CD4-positive, CD25-positive, alpha-beta regulatory T cell (primary cell): Measurements from ENCODE around the gene SYCP2L. TPM values are rescaled to one million over a fixed set of nuclear protein-coding genes. Genes with fewer than 3 reads are reported as not detected.
"Not testable (repeated sequence)": the region's sequence is repeated elsewhere in the genome, so short reads cannot be mapped to it uniquely, and the experiment has no call there.

Source experiments
- ATAC-seq, 2 donors: fragments of 150-1000 bp; cut with Tn5 transposase; one replicate each; pipeline ENCODE4 v1.10.0; 2021; ENCODE audit warnings: low read depth in 2 of 2, moderate number of reproducible peaks in 2 of 2, moderate library complexity in 1 of 2
- DNase-seq, 3 donors: peaks; one replicate each; pipeline versions ENCODE4 v3.0.0 to v3.0.0-alpha.2; 2012 to 2022; ENCODE audit warnings: mixed read lengths in 1 of 3
- H3K27ac ChIP-seq: one replicate; pipeline ENCODE4 v1.7.0; 2013; ENCODE audit warnings: mild to moderate bottlenecking, low read length; ENCODE audit not compliant: insufficient read depth, poor library complexity, severe bottlenecking
- H3K27me3 ChIP-seq: one replicate; pipeline ENCODE4 v1.7.0; 2013; ENCODE audit warnings: low read length; ENCODE audit not compliant: control insufficient read depth, insufficient read depth
- H3K36me3 ChIP-seq: one replicate; pipeline ENCODE4 v1.7.0; 2013; ENCODE audit warnings: mild to moderate bottlenecking, low read length, moderate library complexity; ENCODE audit not compliant: control insufficient read depth, insufficient read depth
- H3K4me1 ChIP-seq: 2 replicates; pipeline ENCODE4 v1.7.0; 2013; ENCODE audit warnings: mild to moderate bottlenecking, low read length; ENCODE audit not compliant: insufficient read depth, control insufficient read depth, poor library complexity, severe bottlenecking
- H3K4me3 ChIP-seq: one replicate; pipeline ENCODE4 v1.7.0; 2013; ENCODE audit warnings: low read depth, mild to moderate bottlenecking, low read length, moderate library complexity
- H3K9me3 ChIP-seq, 2 experiments: 1 replicate in 1 of 2; 2 replicates in 1 of 2; pipeline ENCODE4 v1.7.0; 2013; ENCODE audit warnings: low read length in 2 of 2, mild to moderate bottlenecking in 1 of 2, moderate library complexity in 1 of 2; ENCODE audit not compliant: control insufficient read depth in 2 of 2
- H3K27ac Mint-ChIP-seq, 3 donors: one replicate each; pipeline ENCODE4 v1.8.0; 2020 to 2022; ENCODE audit warnings: mild to moderate bottlenecking in 3 of 3, mixed read lengths in 3 of 3, moderate library complexity in 2 of 3
- H3K27me3 Mint-ChIP-seq: one replicate; pipeline ENCODE4 v1.8.0; 2022; ENCODE audit warnings: mild to moderate bottlenecking, mixed read lengths
- H3K36me3 Mint-ChIP-seq: one replicate; pipeline ENCODE4 v1.8.0; 2020; ENCODE audit warnings: mixed read lengths
- H3K4me1 Mint-ChIP-seq, 4 donors: one replicate each; pipeline ENCODE4 v1.8.0; 2020 to 2022; ENCODE audit warnings: mixed read lengths in 4 of 4, mild to moderate bottlenecking in 1 of 4
- H3K4me3 Mint-ChIP-seq, 4 donors: one replicate each; pipeline ENCODE4 v1.8.0; 2020 to 2022; ENCODE audit warnings: mild to moderate bottlenecking in 4 of 4, mixed read lengths in 4 of 4, moderate library complexity in 3 of 4
- H3K9me3 Mint-ChIP-seq, 7 donors: one replicate each; pipeline ENCODE4 v1.8.0; 2020 to 2022; ENCODE audit warnings: mixed read lengths in 7 of 7, mild to moderate bottlenecking in 3 of 7, moderate library complexity in 2 of 7
- polyA plus RNA-seq, 4 donors: library from polyadenylated mRNA; unstranded; fragments of 300-500 nt; fragmentation: Illumina TruSeq; gene quantifications; one replicate each; pipeline ENCODE4 v1.2.3, GENCODE V29; 2021
- total RNA-seq: library from RNA; stranded (reverse); gene quantifications from one replicate; pipeline ENCODE4 v1.2.3, GENCODE V29; 2022

The SYCP2L gene
- total and polyA plus RNA-seq, 5 donors from 2014 or later: not detected

GRCh38 chr6:10995114-10995707 lies 108.4 kb downstream of the SYCP2L start:
- no peaks in the 10 kb centered on the region for H3K36me3 Mint-ChIP-seq
- no peak overlapping the region for H3K27ac Mint-ChIP-seq
- no peaks in the 10 kb centered on the region for H3K4me1 Mint-ChIP-seq
- no peaks in the 10 kb centered on the region for H3K36me3 ChIP-seq
- DNase-seq (no peak), ATAC-seq (no peak)
- H3K9me3 ChIP-seq: no peaks in the 10 kb centered on the region
- H3K9me3 Mint-ChIP-seq: peaks cover 0 to 3% (median 0%) of the 10 kb centered on the region in 7 donors
- peaks cover 1% of the 10 kb centered on the region for H3K27me3 ChIP-seq
- no peak overlapping the region for H3K4me3 Mint-ChIP-seq
- H3K27ac ChIP-seq: no peak overlapping the region
- no peak overlapping the region for H3K4me3 ChIP-seq
- peaks cover 20% of the 10 kb centered on the region for H3K27me3 Mint-ChIP-seq
- no peaks in the 10 kb centered on the region for H3K4me1 ChIP-seq

GRCh38 chr6:10999994-11000393 lies 113.1 kb downstream of the SYCP2L start:
- Mint-ChIP-seq H3K4me3 (no peak overlapping the region), H3K9me3 (peaks cover 0 to 3% (median 0%) of the 10 kb centered on the region in 7 donors), H3K27me3 (peaks cover 17% of the 10 kb centered on the region), H3K4me1 (no peaks in the 10 kb centered on the region), H3K36me3 (no peaks in the 10 kb centered on the region), H3K27ac (no peak overlapping the region)
- Histone ChIP-seq H3K4me3 (no peak overlapping the region), H3K4me1 (no peaks in the 10 kb centered on the region), H3K9me3 (no peaks in the 10 kb centered on the region), H3K36me3 (no peaks in the 10 kb centered on the region), H3K27me3 (no peaks in the 10 kb centered on the region), H3K27ac (no peak overlapping the region)
- ATAC-seq (no peak), DNase-seq (no peak)

- DNase-seq: no peak
- no peaks in the 10 kb centered on the region for H3K36me3 ChIP-seq
- no peak overlapping the region for H3K4me3 ChIP-seq
- no peak overlapping the region for H3K27ac ChIP-seq
- Mint-ChIP-seq H3K36me3 (no peaks in the 10 kb centered on the region), H3K27ac (no peak overlapping the region), H3K4me3 (no peak overlapping the region), H3K4me1 (no peaks in the 10 kb centered on the region), H3K27me3 (peaks cover 19% of the 10 kb centered on the region), H3K9me3 (peaks cover 0 to 3% (median 0%) of the 10 kb centered on the region in 7 donors)
- no peaks in the 10 kb centered on the region for H3K4me1 ChIP-seq
- no peaks in the 10 kb centered on the region for H3K9me3 ChIP-seq
- peaks cover 2% of the 10 kb centered on the region for H3K27me3 ChIP-seq
- ATAC-seq: no peak
Measured at GRCh38 chr6:11002176-11002575, 115.3 kb downstream of the SYCP2L start.

GRCh38 chr6:11003297-11003696 lies 116.4 kb downstream of the SYCP2L start:
- H3K27me3 Mint-ChIP-seq: peaks cover 21% of the 10 kb centered on the region
- H3K4me3 ChIP-seq, H3K27ac Mint-ChIP-seq, H3K4me3 Mint-ChIP-seq, DNase-seq, H3K4me1 Mint-ChIP-seq, H3K4me1 ChIP-seq, ATAC-seq, H3K27ac ChIP-seq, H3K36me3 Mint-ChIP-seq, H3K9me3 ChIP-seq, H3K36me3 ChIP-seq, H3K9me3 Mint-ChIP-seq, H3K27me3 ChIP-seq: not testable (repeated sequence)

- H3K4me1 Mint-ChIP-seq: no peaks in the 10 kb centered on the region
- Histone ChIP-seq H3K4me3 (no peak overlapping the region), H3K9me3 (no peaks in the 10 kb centered on the region), H3K4me1 (no peaks in the 10 kb centered on the region), H3K36me3 (no peaks in the 10 kb centered on the region), H3K27ac (no peak overlapping the region), H3K27me3 (peaks cover 6% of the 10 kb centered on the region)
- H3K9me3 Mint-ChIP-seq: no peaks in the 10 kb centered on the region
- H3K36me3 Mint-ChIP-seq: no peaks in the 10 kb centered on the region
- no peak for ATAC-seq
- no peak for DNase-seq
- H3K27ac Mint-ChIP-seq: no peak overlapping the region
- H3K27me3 Mint-ChIP-seq: peaks cover 13% of the 10 kb centered on the region
- H3K4me3 Mint-ChIP-seq: no peak overlapping the region
Measured at GRCh38 chr6:11006061-11006460, 119.2 kb downstream of the SYCP2L start.

- no peaks in the 10 kb centered on the region for H3K36me3 ChIP-seq
- no peak for ATAC-seq
- no peak overlapping the region for H3K4me3 ChIP-seq
- no peak overlapping the region for H3K27ac ChIP-seq
- Mint-ChIP-seq H3K4me1 (no peaks in the 10 kb centered on the region), H3K27ac (no peak overlapping the region), H3K27me3 (peaks cover 13% of the 10 kb centered on the region), H3K36me3 (no peaks in the 10 kb centered on the region), H3K9me3 (no peaks in the 10 kb centered on the region), H3K4me3 (no peak overlapping the region)
- no peaks in the 10 kb centered on the region for H3K9me3 ChIP-seq
- no peak for DNase-seq
- H3K27me3 ChIP-seq: peaks cover 6% of the 10 kb centered on the region
- H3K4me1 ChIP-seq: no peaks in the 10 kb centered on the region
Measured at GRCh38 chr6:11007715-11008608, 121.1 kb downstream of the SYCP2L start.

- Mint-ChIP-seq H3K27me3 (peaks cover 9% of the 10 kb centered on the region), H3K4me1 (no peaks in the 10 kb centered on the region), H3K27ac (peak overlapping the region in 1 of 3 donors; percentile 17), H3K4me3 (no peak overlapping the region), H3K9me3 (no peaks in the 10 kb centered on the region), H3K36me3 (no peaks in the 10 kb centered on the region)
- Histone ChIP-seq H3K4me1 (no peaks in the 10 kb centered on the region), H3K27me3 (peaks cover 6% of the 10 kb centered on the region), H3K27ac (no peak overlapping the region), H3K4me3 (no peak overlapping the region), H3K36me3 (no peaks in the 10 kb centered on the region), H3K9me3 (no peaks in the 10 kb centered on the region)
- ATAC-seq (no peak), DNase-seq (no peak)
Measured at GRCh38 chr6:11008821-11009220, 122.0 kb downstream of the SYCP2L start.

GRCh38 chr6:11009353-11009752 lies 122.5 kb downstream of the SYCP2L start:
- no peaks in the 10 kb centered on the region for H3K4me1 ChIP-seq
- H3K9me3 Mint-ChIP-seq: no peaks in the 10 kb centered on the region
- ATAC-seq (no peak), DNase-seq (no peak)
- no peak overlapping the region for H3K27ac ChIP-seq
- H3K27me3 ChIP-seq: peaks cover 6% of the 10 kb centered on the region
- H3K9me3 ChIP-seq: no peaks in the 10 kb centered on the region
- no peak overlapping the region for H3K4me3 Mint-ChIP-seq
- H3K27ac Mint-ChIP-seq: no peak overlapping the region
- no peaks in the 10 kb centered on the region for H3K36me3 Mint-ChIP-seq
- H3K36me3 ChIP-seq: no peaks in the 10 kb centered on the region
- H3K4me1 Mint-ChIP-seq: no peaks in the 10 kb centered on the region
- no peak overlapping the region for H3K4me3 ChIP-seq
- peaks cover 7% of the 10 kb centered on the region for H3K27me3 Mint-ChIP-seq
